ELR (cell line): ENCODE results near the gene ALDOB.

Experiments
- DNase-seq: peaks from one replicate; pipeline ENCODE4 v3.0.0-alpha.2; 2015; ENCODE audit warnings: low read depth

The ALDOB gene

DNA sequence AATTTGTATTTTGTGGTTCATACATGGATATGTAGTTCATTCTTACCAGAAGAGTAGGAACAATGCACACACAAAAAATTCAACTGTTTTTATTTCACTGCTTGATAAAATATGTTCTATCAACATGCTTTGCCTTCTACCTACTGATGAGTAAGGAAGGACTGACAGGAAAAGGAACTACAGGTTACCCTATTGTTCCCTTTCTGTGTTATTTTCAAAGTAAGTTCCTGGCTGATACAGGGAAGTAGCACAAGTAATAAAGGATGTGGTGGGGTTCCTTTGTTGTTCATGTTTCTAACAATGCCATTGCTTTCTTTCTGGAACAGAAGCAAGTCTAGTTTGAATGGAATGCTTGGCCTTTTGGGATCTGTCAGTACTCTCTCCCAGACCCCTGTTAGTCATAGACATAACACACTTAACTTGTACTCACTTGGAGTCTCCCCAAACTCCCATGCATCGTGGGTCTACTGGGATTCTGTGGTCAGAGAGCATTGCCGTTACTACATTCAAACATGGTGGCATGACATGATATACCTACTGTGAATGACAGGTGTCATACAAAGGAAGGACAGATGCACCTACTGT is 20.2 kb upstream of the ALDOB start:
- DNase-seq: no peak

- no peak for DNase-seq
Measured at GRCh38 chr9:101453776-101454570, 18.4 kb upstream of the ALDOB start.

GRCh38 chr9:101451498-101451897 is 15.9 kb upstream of the ALDOB start:
- DNase-seq: no peak

- DNase-seq: no peak
Measured at GRCh38 chr9:101450931-101451330, 15.4 kb upstream of the ALDOB start.

- DNase-seq: peak; percentile 80
Measured at GRCh38 chr9:101449071-101449721, 13.6 kb upstream of the ALDOB start.

DNA sequence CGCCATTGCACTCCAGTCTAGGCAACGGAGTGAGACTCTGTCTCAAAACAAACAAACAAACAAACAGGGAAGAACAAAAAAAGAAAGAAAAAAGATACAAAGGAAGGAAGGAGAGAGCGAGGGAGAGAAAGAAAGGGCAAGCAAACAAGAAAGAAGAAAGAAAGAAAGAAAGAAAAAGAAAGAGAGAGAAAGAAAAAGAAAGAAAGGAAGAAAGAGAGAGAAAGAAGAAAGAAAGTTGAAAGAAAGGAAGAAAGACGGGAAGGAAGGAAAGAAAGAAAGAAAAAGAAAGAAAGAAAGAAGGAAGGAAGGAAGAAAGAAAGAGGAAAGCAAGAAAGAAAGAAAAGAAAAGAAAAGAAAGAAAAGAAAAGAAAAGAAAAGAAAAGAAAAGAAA is 13.1 kb upstream of the ALDOB start:
- no peak for DNase-seq

GRCh38 chr9:101446732-101447131 is 11.2 kb upstream of the ALDOB start:
- no peak for DNase-seq

- DNase-seq: peak; percentile 38
Measured at GRCh38 chr9:101445353-101446029, 9.9 kb upstream of the ALDOB start.

DNA sequence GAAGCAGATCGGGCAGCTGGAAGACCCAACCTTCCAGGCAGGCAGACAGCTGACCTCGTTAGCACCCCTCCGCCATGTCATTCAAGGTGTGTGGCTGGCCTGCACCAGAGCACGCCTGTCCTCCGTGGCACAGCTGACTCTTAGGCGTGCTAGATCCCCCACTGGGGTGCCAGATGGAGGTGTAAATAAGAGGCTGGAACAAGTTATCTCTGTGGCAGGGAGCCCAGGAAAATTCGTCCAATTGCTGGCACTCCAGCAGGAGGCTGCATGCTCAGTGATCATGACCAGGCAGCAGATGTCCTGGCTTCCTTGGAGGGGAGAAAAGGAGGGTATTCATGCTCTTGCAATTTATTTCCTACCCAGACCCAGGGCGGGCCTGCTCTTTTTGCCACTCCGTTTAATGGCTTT is 7.8 kb upstream of the ALDOB start:
- DNase-seq: no peak

GRCh38 chr9:101442736-101443135 is 7.2 kb upstream of the ALDOB start:
- DNase-seq: no peak

GRCh38 chr9:101442318-101442717 is 6.7 kb upstream of the ALDOB start:
- no peak for DNase-seq

- no peak for DNase-seq
Measured at GRCh38 chr9:101440714-101441230, 5.2 kb upstream of the ALDOB start.

DNA sequence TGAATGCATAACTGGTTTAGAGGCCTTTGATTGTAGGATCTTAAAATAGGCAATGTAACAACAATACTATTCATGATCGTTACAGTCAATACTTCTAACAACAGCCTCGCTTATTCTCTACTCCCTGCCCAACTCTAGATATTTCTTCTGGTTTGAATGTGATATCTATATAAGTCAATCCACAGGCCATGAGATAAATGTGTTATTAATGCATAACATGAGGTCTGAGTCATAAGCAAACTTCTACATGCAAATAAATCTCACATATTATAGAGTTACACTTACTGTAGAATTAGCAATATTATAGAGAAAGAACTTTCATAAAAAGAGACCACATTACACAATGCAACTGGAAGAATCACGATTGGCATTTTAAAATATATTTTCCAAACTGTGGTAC is 2.9 kb upstream of the ALDOB start:
- no peak for DNase-seq

- DNase-seq: no peak
Measured at GRCh38 chr9:101437806-101438232, 2.2 kb upstream of the ALDOB start.

DNA sequence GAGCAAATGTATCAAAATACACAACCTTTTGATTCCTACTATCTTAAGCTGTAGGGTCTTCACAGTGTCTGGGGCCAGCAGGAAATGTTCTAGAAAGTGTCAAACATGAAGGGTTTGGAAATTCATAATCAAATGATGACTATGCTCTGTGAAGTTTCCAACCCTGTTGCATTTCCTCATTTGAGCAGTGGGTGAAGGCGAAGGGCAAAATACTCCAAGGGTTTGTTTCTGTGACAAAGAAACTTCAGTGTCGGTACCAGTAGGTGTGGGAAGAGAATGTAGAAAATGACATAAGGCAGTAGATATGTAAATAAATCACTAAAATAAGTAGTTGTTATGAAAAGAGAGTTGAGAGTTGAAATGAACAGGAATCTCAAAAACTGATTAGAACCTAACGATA is 576 bp downstream of the ALDOB start:
- no peak for DNase-seq

- no peak for DNase-seq
Measured at GRCh38 chr9:101433229-101433628, 2.3 kb downstream of the ALDOB start.

DNA sequence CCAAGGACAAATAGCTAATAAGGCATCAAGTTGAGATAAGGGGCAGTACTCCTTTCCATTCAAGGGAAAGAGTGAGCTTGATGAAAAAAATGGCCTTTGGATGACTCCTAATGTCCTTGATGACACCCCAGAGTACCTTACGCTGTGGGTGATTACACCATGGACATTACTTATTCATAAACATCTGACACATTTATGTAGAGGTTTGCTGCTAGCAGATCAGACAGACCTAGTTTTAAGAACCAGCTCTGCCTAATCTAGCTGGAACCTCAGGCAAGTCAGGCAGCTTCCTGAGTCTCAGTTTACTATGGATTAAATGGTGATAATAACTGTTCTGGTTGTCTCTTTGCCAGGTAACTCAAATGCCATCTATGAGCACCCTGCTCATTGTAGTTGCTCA is 2.8 kb downstream of the ALDOB start:
- DNase-seq: no peak

DNA sequence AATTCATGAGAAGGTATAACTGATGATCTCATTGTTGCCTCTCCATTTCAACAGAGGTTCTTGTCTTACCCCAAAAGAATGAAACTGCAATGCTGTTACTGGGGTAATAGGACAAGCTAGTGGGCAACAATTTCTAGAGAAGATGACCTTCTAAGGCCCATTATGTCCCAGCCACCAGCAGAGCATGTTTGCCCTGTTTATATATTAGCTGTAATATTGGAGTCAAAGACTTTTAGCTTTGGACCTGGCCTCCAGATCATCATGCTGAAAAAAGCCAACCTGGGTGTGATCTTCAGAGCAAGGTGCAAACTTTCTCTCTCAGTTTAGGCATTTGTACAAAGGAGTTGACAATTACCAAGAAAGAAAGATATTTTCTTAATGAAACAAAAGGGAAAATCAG is 3.4 kb downstream of the ALDOB start:
- DNase-seq: no peak

DNA sequence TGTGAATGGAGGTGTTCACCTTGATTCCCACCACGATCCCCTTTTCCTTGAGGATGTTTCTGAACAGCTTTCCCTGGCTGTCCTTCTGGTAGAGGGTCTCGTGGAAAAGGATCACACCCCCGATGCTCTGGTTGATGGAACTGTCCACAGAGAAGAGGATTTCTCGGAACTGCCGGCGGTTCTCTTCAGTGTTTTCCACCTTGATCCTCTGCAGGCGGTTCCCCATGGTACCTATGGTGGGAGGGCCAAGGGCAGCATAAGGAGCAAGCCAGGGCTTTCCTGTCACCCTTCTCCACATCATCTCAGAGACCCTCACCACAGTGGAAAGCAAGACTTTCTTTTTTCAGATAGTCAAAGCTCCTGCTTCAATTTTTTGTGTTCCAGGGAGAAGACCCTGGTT is 5.8 kb downstream of the ALDOB start:
- no peak for DNase-seq

DNA sequence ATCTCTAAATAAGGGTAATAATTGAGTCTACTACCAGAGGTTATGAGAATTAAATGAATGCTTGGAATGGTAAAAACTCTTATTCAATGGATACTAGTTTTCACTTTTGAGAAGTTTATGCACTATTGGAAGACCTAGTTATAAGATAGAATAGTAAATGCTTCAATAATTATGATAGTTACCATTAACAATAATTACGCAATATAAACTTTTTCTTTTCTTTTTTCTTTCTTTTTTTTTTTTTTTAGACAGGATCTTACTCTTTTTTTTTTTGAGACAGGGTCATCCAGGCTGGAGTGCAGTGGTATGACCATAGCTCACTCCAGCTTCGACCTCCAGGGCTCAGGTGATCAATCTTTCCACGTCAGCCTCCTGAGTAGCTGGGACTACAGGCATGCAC is 6.7 kb downstream of the ALDOB start:
- no peak for DNase-seq

DNA sequence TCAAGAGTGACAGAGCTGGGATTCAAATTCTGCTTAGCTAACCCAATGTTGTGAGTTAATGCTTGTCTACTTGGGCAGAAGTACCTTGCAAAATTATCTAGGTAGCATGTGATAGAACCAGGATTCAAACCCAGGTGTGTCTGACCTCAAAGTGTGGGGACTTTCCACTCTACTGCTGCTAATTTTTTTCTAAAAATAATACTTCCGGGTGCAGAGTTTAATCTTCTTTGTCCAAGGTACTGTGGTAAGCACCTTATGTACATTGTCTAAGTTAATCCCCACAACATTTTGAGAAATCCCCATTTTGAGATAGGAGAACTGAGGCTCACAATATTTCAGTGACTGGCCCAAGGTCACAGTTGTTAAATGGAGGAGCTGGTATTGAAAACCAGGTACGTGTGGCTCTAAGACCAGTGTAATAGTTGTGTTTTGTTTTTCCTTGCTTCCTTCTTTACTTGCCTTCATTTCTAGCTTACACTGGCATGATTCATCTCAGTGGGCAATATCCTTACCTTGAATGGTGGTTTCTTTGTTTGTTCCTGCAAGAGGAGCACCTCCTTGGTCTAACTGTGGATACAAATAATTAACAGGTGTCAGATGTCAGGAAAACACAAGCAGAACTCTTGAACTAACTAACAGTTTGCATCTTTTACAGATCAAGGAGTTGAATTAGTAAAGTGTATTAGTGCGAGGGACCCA is 7.5 kb downstream of the ALDOB start:
- no peak for DNase-seq

DNA sequence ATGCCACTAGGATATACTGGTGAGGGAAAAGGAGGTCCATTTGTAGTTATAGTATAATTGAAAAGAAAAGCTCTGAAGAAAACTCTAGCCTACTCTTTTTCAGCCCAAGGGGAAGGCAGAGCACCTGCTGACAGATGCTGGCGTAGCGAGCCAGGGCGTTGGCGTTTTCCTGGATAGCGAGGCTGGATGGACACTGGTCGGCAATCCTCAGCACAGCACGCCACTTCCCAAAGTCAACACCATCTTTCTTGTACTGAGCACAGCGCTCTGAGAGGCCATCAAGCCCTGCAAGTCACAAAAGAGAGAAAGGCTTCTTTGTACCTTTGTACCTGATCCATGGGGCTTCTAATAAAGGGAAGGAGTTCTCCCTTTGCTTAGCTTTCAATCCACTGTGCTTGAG is 8.2 kb downstream of the ALDOB start:
- no peak for DNase-seq
